Lower lobe of right lung (tissue), 2 donors: ENCODE data around the gene TRRAP. TPM values are rescaled to one million over a fixed set of nuclear protein-coding genes. Genes with fewer than 3 reads are reported as not detected.
"Not testable (repeated sequence)": the region's sequence is repeated elsewhere in the genome, so short reads cannot be mapped to it uniquely, and the experiment has no call there.

ENCODE experiments used
- ATAC-seq, 2 donors: fragments of 200-7000 bp; cut with Tn5 transposase; one replicate each; pipeline ENCODE4 v1.9.1; 2020 to 2022; ENCODE audit warnings: mild to moderate bottlenecking in 2 of 2, moderate library complexity in 2 of 2
- DNase-seq: peaks from one replicate; pipeline ENCODE4 v3.0.0-alpha.2; 2020
- H3K27ac ChIP-seq: fragments of 200-600 bp; one replicate; pipeline ENCODE4 v1.8.0; 2022
- H3K27me3 ChIP-seq: fragments of 200-600 bp; one replicate; pipeline ENCODE4 v1.8.0; 2022; ENCODE audit warnings: low read depth
- H3K36me3 ChIP-seq: fragments of 200-600 bp; one replicate; pipeline ENCODE4 v1.8.0; 2022; ENCODE audit warnings: mild to moderate bottlenecking
- H3K4me1 ChIP-seq: fragments of 200-600 bp; one replicate; pipeline ENCODE4 v1.8.0; 2022
- H3K4me3 ChIP-seq: fragments of 200-600 bp; one replicate; pipeline ENCODE4 v1.8.0; 2022; ENCODE audit warnings: mild to moderate bottlenecking
- H3K9me3 ChIP-seq: fragments of 200-600 bp; one replicate; pipeline ENCODE4 v1.8.0; 2022
- intact Hi-C: fragments of 100-400 bp; cut with DNase I; formaldehyde crosslinking; loops from one replicate; pipeline ENCODE4 v1.11.0; 2022
- total RNA-seq: library from RNA; stranded (reverse); fragmentation: NEBNext Ultra II Directional; extraction: Animal tissue kit (Norgen Biotek cat#: 25700); gene quantifications from one replicate; pipeline ENCODE4 v1.2.1, GENCODE V29; 2021
- TF ChIP-seq, protein P1 (sequence below): fragments of 200-600 bp; IDR thresholded peaks from one replicate; pipeline ENCODE4 v1.8.0; 2022; ENCODE audit warnings: antibody characterized with exemption, mild to moderate bottlenecking
- donor health status: DM: no; HTN: yes; CAD: no; lungs with severe emphysema.

TRRAP gene
- total RNA-seq, 1 donor from 2014 or later: 38.5 TPM

GRCh38 chr7:98836811-98837629 is 41.3 kb upstream of the TRRAP start:
- H3K4me3 ChIP-seq: no peak overlapping the region
- H3K27me3 ChIP-seq: peaks cover 14% of the 10 kb centered on the region
- no peaks in the 10 kb centered on the region for H3K9me3 ChIP-seq
- no peaks in the 10 kb centered on the region for H3K4me1 ChIP-seq
- DNase-seq: no peak
- TF ChIP-seq, protein P1, sequence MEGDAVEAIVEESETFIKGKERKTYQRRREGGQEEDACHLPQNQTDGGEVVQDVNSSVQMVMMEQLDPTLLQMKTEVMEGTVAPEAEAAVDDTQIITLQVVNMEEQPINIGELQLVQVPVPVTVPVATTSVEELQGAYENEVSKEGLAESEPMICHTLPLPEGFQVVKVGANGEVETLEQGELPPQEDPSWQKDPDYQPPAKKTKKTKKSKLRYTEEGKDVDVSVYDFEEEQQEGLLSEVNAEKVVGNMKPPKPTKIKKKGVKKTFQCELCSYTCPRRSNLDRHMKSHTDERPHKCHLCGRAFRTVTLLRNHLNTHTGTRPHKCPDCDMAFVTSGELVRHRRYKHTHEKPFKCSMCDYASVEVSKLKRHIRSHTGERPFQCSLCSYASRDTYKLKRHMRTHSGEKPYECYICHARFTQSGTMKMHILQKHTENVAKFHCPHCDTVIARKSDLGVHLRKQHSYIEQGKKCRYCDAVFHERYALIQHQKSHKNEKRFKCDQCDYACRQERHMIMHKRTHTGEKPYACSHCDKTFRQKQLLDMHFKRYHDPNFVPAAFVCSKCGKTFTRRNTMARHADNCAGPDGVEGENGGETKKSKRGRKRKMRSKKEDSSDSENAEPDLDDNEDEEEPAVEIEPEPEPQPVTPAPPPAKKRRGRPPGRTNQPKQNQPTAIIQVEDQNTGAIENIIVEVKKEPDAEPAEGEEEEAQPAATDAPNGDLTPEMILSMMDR: peak; percentile 42
- intact Hi-C loops: no loop called here
- H3K27ac ChIP-seq: no peak overlapping the region
- no peaks in the 10 kb centered on the region for H3K36me3 ChIP-seq
- no peak for ATAC-seq

GRCh38 chr7:98837630-98837972 is 40.7 kb upstream of the TRRAP start:
- no peak overlapping the region for H3K27ac ChIP-seq
- no peak for ATAC-seq
- H3K4me3 ChIP-seq: no peak overlapping the region
- TF ChIP-seq, protein P1: no peak
- H3K27me3 ChIP-seq: peaks cover 14% of the 10 kb centered on the region
- H3K4me1 ChIP-seq: no peaks in the 10 kb centered on the region
- intact Hi-C loops: no loop called here
- H3K36me3 ChIP-seq: no peaks in the 10 kb centered on the region
- H3K9me3 ChIP-seq: no peaks in the 10 kb centered on the region
- DNase-seq: no peak

- no peaks in the 10 kb centered on the region for H3K4me1 ChIP-seq
- intact Hi-C loops: loop anchor here (10.0 kb wide), 1 partner anchor 405 kb away; no protein-coding TSS in a partner anchor
- no peak overlapping the region for H3K27ac ChIP-seq
- peaks cover 9% of the 10 kb centered on the region for H3K27me3 ChIP-seq
- no peaks in the 10 kb centered on the region for H3K9me3 ChIP-seq
- DNase-seq: no peak
- no peak overlapping the region for H3K4me3 ChIP-seq
- no peak for ATAC-seq
- H3K36me3 ChIP-seq: no peaks in the 10 kb centered on the region
- TF ChIP-seq, protein P1: no peak
These were observed 38.2 kb upstream of the TRRAP start for GRCh38 chr7:98840096-98840495.

- Histone ChIP-seq H3K27ac (no peak overlapping the region), H3K36me3 (no peaks in the 10 kb centered on the region), H3K4me1 (no peaks in the 10 kb centered on the region), H3K27me3 (peaks cover 9% of the 10 kb centered on the region), H3K9me3 (no peaks in the 10 kb centered on the region), H3K4me3 (no peak overlapping the region)
- TF ChIP-seq, protein P1: no peak
- intact Hi-C loops: loop anchor here (10.0 kb wide), 1 partner anchor 406 kb away; no protein-coding TSS in a partner anchor
- DNase-seq (no peak), ATAC-seq (no peak)
These were observed 37.6 kb upstream of the TRRAP start for GRCh38 chr7:98840722-98841121.

DNA sequence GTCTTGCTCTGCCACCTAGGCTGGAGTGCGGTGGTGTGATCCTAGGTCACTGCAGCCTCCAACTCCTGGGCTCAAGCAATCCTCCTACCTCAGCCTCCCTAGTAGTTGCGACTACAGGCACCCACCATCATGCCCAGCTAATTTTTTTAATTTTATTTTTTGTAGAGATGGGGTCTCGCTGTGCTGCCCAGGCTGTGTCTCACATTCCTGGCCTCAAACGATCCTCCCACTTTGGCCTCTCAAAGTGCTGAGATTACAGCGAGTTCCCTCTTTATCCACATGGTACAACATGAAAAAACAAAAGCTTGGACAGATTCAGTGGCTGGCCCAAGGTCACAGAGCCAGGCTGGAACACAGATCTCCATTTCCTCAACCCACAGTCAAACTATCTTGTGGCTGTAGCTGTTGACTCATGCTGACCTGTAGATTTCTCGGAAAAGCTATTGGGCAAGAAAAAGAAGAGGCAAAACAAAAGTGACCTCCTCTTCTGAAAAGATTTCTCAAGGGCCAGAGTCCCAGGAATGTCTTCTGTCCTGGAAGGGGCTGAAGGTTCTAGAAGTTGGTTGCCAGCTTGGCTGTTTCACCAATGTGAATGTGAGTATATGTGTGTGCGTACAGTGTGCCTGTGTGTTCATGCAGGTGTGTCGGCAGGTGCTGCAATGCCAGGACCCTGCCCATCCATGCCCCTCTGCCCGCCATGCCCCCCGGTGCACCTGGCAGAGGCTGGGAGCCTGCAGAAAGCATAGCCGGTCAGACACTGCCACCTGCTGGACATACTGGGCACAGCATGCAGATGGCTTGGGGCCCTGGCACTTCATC is 36.9 kb upstream of the TRRAP start:
- H3K4me3 ChIP-seq: no peak overlapping the region
- TF ChIP-seq, protein P1: peak; percentile 99
- intact Hi-C loops: loop anchor here (10.0 kb wide), 1 partner anchor 407 kb away; no protein-coding TSS in a partner anchor
- H3K36me3 ChIP-seq: no peaks in the 10 kb centered on the region
- H3K27ac ChIP-seq: no peak overlapping the region
- H3K9me3 ChIP-seq: no peaks in the 10 kb centered on the region
- H3K27me3 ChIP-seq: peaks cover 9% of the 10 kb centered on the region
- H3K4me1 ChIP-seq: no peaks in the 10 kb centered on the region
- DNase-seq (peak; percentile 75), ATAC-seq (peak; percentile 81 to 86)

- H3K27ac ChIP-seq, H3K4me3 ChIP-seq, H3K27me3 ChIP-seq, ATAC-seq, DNase-seq, H3K36me3 ChIP-seq, H3K9me3 ChIP-seq, H3K4me1 ChIP-seq: not testable (repeated sequence)
- intact Hi-C loops: loop anchor here (10.0 kb wide), 1 partner anchor 408 kb away; no protein-coding TSS in a partner anchor
These were observed 35.8 kb upstream of the TRRAP start for GRCh38 chr7:98842552-98842951.
